Measurements from ENCODE around the gene RAP1A. TPM values are rescaled to one million over a fixed set of nuclear protein-coding genes. Genes with fewer than 3 reads are reported as not detected.

The RAP1A gene
- polyA plus RNA-seq, 1 donor (not counting 4 experiments of a cell fraction or from before 2014, with no cell fraction given): 70.3 TPM

DNA sequence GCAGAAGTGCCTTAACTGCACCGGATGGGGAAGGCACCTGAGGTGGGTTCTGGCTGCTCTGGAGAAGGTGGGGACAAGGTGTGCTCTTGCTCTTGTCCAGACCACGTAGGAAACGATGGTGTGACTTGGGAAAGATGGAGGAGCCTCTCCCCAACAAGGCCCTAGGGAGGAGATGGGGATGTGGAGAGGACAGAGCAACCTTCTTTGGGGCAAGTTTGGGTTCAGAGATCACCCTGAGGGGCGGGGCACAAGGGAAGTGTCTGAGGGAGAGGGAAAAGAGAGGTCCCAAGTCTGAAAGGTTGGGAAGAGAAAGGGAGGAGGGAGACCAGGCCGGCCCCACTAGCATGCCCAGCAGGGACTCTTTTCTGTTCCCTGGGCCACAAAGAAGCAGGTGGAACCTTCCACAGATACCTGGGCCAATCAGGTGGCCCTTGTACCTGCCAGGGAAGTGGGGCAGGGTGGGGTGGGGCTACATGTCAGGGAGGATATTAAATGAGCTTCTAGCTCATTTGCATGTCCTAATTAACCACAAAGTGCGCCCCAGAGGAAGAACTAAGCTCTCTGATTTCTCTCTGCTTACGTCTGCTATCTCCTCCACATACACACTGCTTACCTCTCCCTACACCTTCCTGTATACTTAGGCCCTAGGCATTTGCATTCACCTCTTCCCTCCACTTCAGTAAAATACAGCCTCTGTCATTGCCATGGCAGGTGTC lies 103.7 kb downstream of the RAP1A start:
- Histone ChIP-seq H2AFZ (ENCODE audit: control insufficient read depth, low read length) (no peak overlapping the region), H3K27me3 (ENCODE audit: control insufficient read depth, extremely low read depth, insufficient read depth, low read length) (no peaks in the 10 kb centered on the region), H3K4me1 (ENCODE audit: control insufficient read depth, extremely low read depth, insufficient read depth, low read length) (peaks cover 29% of the 10 kb centered on the region), H3K9ac (ENCODE audit: control insufficient read depth, extremely low read depth, insufficient read depth, low read length) (no peak overlapping the region), H3K4me2 (ENCODE audit: control insufficient read depth, extremely low read depth, insufficient read depth, low read depth, low read length) (no peak overlapping the region), H3K9me1 (ENCODE audit: control insufficient read depth, extremely low read depth, insufficient read depth, low read length) (no peaks in the 10 kb centered on the region), H3K4me3 (ENCODE audit: control insufficient read depth in 2 of 3, extremely low read depth in 1 of 3, insufficient read depth in 2 of 3, low read depth in 1 of 3, low read length in 3 of 3) (no peak overlapping the region), H3K79me2 (ENCODE audit: control insufficient read depth, insufficient read depth, low read length) (no peaks in the 10 kb centered on the region), H4K20me1 (ENCODE audit: control insufficient read depth, extremely low read depth, insufficient read depth, low read length) (no peaks in the 10 kb centered on the region), H3K9me3 (ENCODE audit: control insufficient read depth, low read depth, low read length) (no peaks in the 10 kb centered on the region), H3K27ac (ENCODE audit: control insufficient read depth, insufficient read depth, low read length) (no peak overlapping the region), H3K36me3 (ENCODE audit: control insufficient read depth in 2 of 2, extremely low read depth in 1 of 2, insufficient read depth in 2 of 2, low read length in 2 of 2) (peaks cover 0 to 2% of the 10 kb centered on the region in 2 experiments)
- FAIRE-seq (no peak), DNase-seq (ENCODE audit: low read depth, low spot score) (no peak)
- TF ChIP-seq CTCF (optimal IDR thresholded peaks at IDR 0.05 in 1 of 3, IDR thresholded peaks at IDR 0.05 in 1 of 3, conservative IDR thresholded peaks at IDR 0.05 in 1 of 3; ENCODE audit: extremely low read depth in 1 of 3, insufficient read depth in 2 of 3, low read length in 3 of 3): no peak
- TF ChIP-seq EZH2 (IDR thresholded peaks at IDR 0.05; ENCODE audit: low read length): no peak
- dilution Hi-C loops (cut with MboI; ENCODE audit: extremely low pct_ligation_motif_present, low sequenced_read_pairs): no loop called here

DNA sequence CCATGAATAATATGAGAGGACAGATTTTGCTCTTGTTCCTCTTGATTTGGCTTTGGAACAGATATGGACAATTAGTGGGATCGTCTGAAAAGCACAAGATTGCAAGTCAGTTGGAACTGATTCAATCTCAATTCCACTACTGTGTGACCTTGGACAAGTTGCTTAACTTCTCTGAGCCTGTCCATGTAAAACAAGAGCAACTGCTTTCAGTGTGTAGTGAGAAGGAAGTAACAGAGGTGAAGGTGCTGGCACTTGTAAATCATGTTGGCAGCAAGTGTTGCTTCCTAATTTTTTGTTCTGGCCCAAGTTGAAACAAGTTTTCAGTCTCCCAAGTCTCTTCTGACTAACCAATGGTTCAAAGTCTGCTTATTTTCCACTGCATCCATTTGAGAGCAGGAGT lies 104.3 kb downstream of the RAP1A start:
- TF ChIP-seq EZH2 (IDR thresholded peaks at IDR 0.05; ENCODE audit: low read length) (no peak), CTCF (optimal IDR thresholded peaks at IDR 0.05 in 1 of 3, IDR thresholded peaks at IDR 0.05 in 1 of 3, conservative IDR thresholded peaks at IDR 0.05 in 1 of 3; ENCODE audit: extremely low read depth in 1 of 3, insufficient read depth in 2 of 3, low read length in 3 of 3) (no peak)
- no peak overlapping the region for H3K9ac ChIP-seq (ENCODE audit: control insufficient read depth, extremely low read depth, insufficient read depth, low read length)
- H3K4me3 ChIP-seq (ENCODE audit: control insufficient read depth in 2 of 3, extremely low read depth in 1 of 3, insufficient read depth in 2 of 3, low read depth in 1 of 3, low read length in 3 of 3): no peak overlapping the region

More for the DNA sequence above, 104.3 kb downstream of the RAP1A start:
- no peaks in the 10 kb centered on the region for H3K79me2 ChIP-seq (ENCODE audit: control insufficient read depth, insufficient read depth, low read length)
- no peaks in the 10 kb centered on the region for H3K27me3 ChIP-seq (ENCODE audit: control insufficient read depth, extremely low read depth, insufficient read depth, low read length)
- H3K27ac ChIP-seq (ENCODE audit: control insufficient read depth, insufficient read depth, low read length): no peak overlapping the region
- H4K20me1 ChIP-seq (ENCODE audit: control insufficient read depth, extremely low read depth, insufficient read depth, low read length): no peaks in the 10 kb centered on the region
- no peak for DNase-seq (ENCODE audit: low read depth, low spot score)
- no peak for FAIRE-seq
- dilution Hi-C loops (cut with MboI; ENCODE audit: extremely low pct_ligation_motif_present, low sequenced_read_pairs): no loop called here
- peaks cover 0 to 2% of the 10 kb centered on the region in 2 experiments for H3K36me3 ChIP-seq (ENCODE audit: control insufficient read depth in 2 of 2, extremely low read depth in 1 of 2, insufficient read depth in 2 of 2, low read length in 2 of 2)
- peaks cover 29% of the 10 kb centered on the region for H3K4me1 ChIP-seq (ENCODE audit: control insufficient read depth, extremely low read depth, insufficient read depth, low read length)
- H3K9me3 ChIP-seq (ENCODE audit: control insufficient read depth, low read depth, low read length): no peaks in the 10 kb centered on the region
- H2AFZ ChIP-seq (ENCODE audit: control insufficient read depth, low read length): no peak overlapping the region
- no peak overlapping the region for H3K4me2 ChIP-seq (ENCODE audit: control insufficient read depth, extremely low read depth, insufficient read depth, low read depth, low read length)
- no peaks in the 10 kb centered on the region for H3K9me1 ChIP-seq (ENCODE audit: control insufficient read depth, extremely low read depth, insufficient read depth, low read length)
